Measurements from ENCODE around the gene MAML3.

- TF ChIP-seq POLR2A (IDR thresholded peaks at IDR 0.05; ENCODE audit: low read length): no peak
- TF ChIP-seq GATA1 (IDR thresholded peaks at IDR 0.05; ENCODE audit: low read depth, low read length): no peak
These were observed 479.0 kb downstream of the MAML3 start for GRCh38 chr4:139674875-139675550.
